PC-9 (cell line): ENCODE measurements around the gene TOMT.

ENCODE experiments used
- EZH2 ChIP-seq: fragments of 200-600 bp; sonication (generic); IDR thresholded peaks from 2 replicates; pipeline ENCODE4 v1.8.0; 2017; ENCODE audit warnings: antibody characterized with exemption, low read depth
- TF ChIP-seq, protein P1 (sequence below): fragments of 200-600 bp; sonication (generic); conservative IDR thresholded peaks from 2 replicates; pipeline ENCODE4 v1.6.1; 2017; ENCODE audit warnings: mixed run types, antibody characterized with exemption, mild to moderate bottlenecking, moderate library complexity

DNA sequence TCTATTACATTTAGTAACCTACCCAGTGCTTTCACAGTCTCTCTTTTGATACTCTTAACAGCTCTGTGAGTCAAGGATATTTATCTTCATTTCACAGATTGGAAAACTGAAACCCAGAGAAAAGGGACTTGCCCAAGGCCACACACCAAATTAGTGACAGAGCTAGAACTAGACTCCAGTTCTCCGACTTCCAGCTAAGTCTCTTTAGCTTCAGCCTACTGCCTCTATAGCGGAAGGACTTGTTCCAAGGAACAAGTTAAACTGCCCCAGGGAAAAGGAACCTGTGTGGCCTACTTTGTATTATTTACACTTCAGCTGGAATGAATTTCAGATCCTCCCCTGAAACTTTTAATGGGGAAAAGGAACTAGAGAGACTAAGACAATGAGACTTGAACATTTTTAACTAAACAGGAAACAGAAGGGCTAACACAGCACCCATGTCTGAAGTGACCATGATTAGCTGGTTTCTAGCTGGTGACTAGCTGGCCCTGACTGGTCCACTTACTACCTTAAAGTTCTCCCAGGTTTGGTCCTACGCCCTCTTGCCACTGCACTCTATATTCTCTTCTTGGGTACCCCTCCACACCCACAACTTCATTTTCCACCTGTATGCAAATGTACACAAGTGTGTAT, 23.8 kb upstream of the TOMT start:
- TF ChIP-seq, protein P1, sequence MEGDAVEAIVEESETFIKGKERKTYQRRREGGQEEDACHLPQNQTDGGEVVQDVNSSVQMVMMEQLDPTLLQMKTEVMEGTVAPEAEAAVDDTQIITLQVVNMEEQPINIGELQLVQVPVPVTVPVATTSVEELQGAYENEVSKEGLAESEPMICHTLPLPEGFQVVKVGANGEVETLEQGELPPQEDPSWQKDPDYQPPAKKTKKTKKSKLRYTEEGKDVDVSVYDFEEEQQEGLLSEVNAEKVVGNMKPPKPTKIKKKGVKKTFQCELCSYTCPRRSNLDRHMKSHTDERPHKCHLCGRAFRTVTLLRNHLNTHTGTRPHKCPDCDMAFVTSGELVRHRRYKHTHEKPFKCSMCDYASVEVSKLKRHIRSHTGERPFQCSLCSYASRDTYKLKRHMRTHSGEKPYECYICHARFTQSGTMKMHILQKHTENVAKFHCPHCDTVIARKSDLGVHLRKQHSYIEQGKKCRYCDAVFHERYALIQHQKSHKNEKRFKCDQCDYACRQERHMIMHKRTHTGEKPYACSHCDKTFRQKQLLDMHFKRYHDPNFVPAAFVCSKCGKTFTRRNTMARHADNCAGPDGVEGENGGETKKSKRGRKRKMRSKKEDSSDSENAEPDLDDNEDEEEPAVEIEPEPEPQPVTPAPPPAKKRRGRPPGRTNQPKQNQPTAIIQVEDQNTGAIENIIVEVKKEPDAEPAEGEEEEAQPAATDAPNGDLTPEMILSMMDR, result no peak
- TF ChIP-seq EZH2, result no peak
